Urinary bladder (tissue), 4 donors: Measurements from ENCODE around the gene SUN1. TPM values are rescaled to one million over a fixed set of nuclear protein-coding genes. Genes with fewer than 3 reads are reported as not detected.
"Not testable (repeated sequence)": the region's sequence is repeated elsewhere in the genome, so short reads cannot be mapped to it uniquely, and the experiment has no call there.

Experiments used
- DNase-seq: peaks from one replicate; pipeline ENCODE4 v3.0.0-alpha.2; 2015; ENCODE audit errors: extremely low spot score
- H3K27ac ChIP-seq: one replicate; pipeline ENCODE4 v1.5.1; 2013; ENCODE audit warnings: low read depth, mild to moderate bottlenecking, moderate library complexity
- H3K36me3 ChIP-seq: one replicate; pipeline ENCODE4 v1.6.1; 2013; ENCODE audit warnings: mild to moderate bottlenecking, moderate library complexity; ENCODE audit not compliant: insufficient read depth
- H3K4me1 ChIP-seq: one replicate; pipeline ENCODE4 v1.6.1; 2013; ENCODE audit warnings: mild to moderate bottlenecking, moderate library complexity; ENCODE audit not compliant: insufficient read depth
- H3K4me3 ChIP-seq: one replicate; pipeline ENCODE4 v1.5.1; 2013; ENCODE audit warnings: low read depth, low read length
- WGBS: extraction: QIAGEN DNeasy Blood & Tissue Kit; methylation state at CpG from one replicate; pipeline ENCODE4 v1.1.7; 2013; 5-methylcytosine and 5-hydroxymethylcytosine counted together
- polyA plus RNA-seq: library from polyadenylated mRNA; stranded (reverse); fragments of 200-250 nt; gene quantifications from one replicate; pipeline ENCODE4 v1.2.3, GENCODE V29; 2013
- total RNA-seq: library from RNA; depleted of rRNA; stranded (reverse); fragments of >200 nt; gene quantifications from one replicate; pipeline ENCODE4 v1.2.3, GENCODE V29; 2014
- donor health status: healthy with polysubstance abuse.
- donor health status: healthy.

Gene SUN1
- total and polyA plus RNA-seq, 2 donors, result 103 to 238 TPM

- no peak overlapping the region for H3K4me3 ChIP-seq
- WGBS, result 87% methylated on average over 22 of the region's 22 CpGs
- no peaks in the 10 kb centered on the region for H3K36me3 ChIP-seq
- H3K4me1 ChIP-seq, result no peaks in the 10 kb centered on the region
- H3K27ac ChIP-seq, result no peak overlapping the region
- DNase-seq, result no peak
Observed at GRCh38 chr7:902996-903395, 70.7 kb downstream of the SUN1 start.

- Histone ChIP-seq H3K4me1 (no peaks in the 10 kb centered on the region), H3K36me3 (no peaks in the 10 kb centered on the region), H3K27ac (no peak overlapping the region), H3K4me3 (no peak overlapping the region)
- 89% methylated on average over 37 of the region's 37 CpGs for WGBS
- DNase-seq, result no peak
Observed at GRCh38 chr7:903921-904755, 71.9 kb downstream of the SUN1 start.

GRCh38 chr7:904847-905246, 72.6 kb downstream of the SUN1 start:
- 52% methylated on average over 20 of the region's 20 CpGs for WGBS
- H3K4me3 ChIP-seq, result no peak overlapping the region
- H3K4me1 ChIP-seq, result no peaks in the 10 kb centered on the region
- no peaks in the 10 kb centered on the region for H3K36me3 ChIP-seq
- no peak overlapping the region for H3K27ac ChIP-seq
- no peak for DNase-seq

- Histone ChIP-seq H3K36me3 (no peaks in the 10 kb centered on the region), H3K4me1 (no peaks in the 10 kb centered on the region), H3K4me3 (no peak overlapping the region), H3K27ac (no peak overlapping the region)
- WGBS, result 59% methylated on average over 10 of the region's 10 CpGs
- DNase-seq, result no peak
Observed at GRCh38 chr7:906776-907157, 74.5 kb downstream of the SUN1 start.

GRCh38 chr7:907158-907980, 75.1 kb downstream of the SUN1 start:
- Histone ChIP-seq H3K36me3 (no peaks in the 10 kb centered on the region), H3K4me3 (no peak overlapping the region), H3K4me1 (no peaks in the 10 kb centered on the region), H3K27ac (no peak overlapping the region)
- 79% methylated on average over 49 of the region's 49 CpGs for WGBS
- DNase-seq, result no peak

- DNase-seq, result no peak
- Histone ChIP-seq H3K27ac (no peak overlapping the region), H3K4me1 (no peaks in the 10 kb centered on the region), H3K36me3 (no peaks in the 10 kb centered on the region), H3K4me3 (no peak overlapping the region)
- 80% methylated on average over 12 of the region's 12 CpGs for WGBS
Observed at GRCh38 chr7:908159-908581, 75.9 kb downstream of the SUN1 start.

GRCh38 chr7:908591-909357, 76.5 kb downstream of the SUN1 start:
- H3K4me1 ChIP-seq, H3K36me3 ChIP-seq, H3K4me3 ChIP-seq, H3K27ac ChIP-seq, DNase-seq: not testable (repeated sequence)
- WGBS, result 23% methylated on average over 64 of the region's 73 CpGs

GRCh38 chr7:909358-910329, 77.4 kb downstream of the SUN1 start:
- WGBS, result 38% methylated on average over 54 of the region's 58 CpGs
- Histone ChIP-seq H3K27ac (no peak overlapping the region), H3K4me3 (peak overlapping the region; percentile 7), H3K36me3 (no peaks in the 10 kb centered on the region), H3K4me1 (no peaks in the 10 kb centered on the region)
- no peak for DNase-seq

GRCh38 chr7:910441-910861, 78.2 kb downstream of the SUN1 start:
- Histone ChIP-seq H3K4me1 (no peaks in the 10 kb centered on the region), H3K4me3 (no peak overlapping the region), H3K36me3 (no peaks in the 10 kb centered on the region), H3K27ac (no peak overlapping the region)
- no peak for DNase-seq
- WGBS, result 88% methylated on average over 11 of the region's 11 CpGs

GRCh38 chr7:910931-911431, 78.7 kb downstream of the SUN1 start:
- no peak overlapping the region for H3K4me3 ChIP-seq
- H3K27ac ChIP-seq, result no peak overlapping the region
- H3K36me3 ChIP-seq, result no peaks in the 10 kb centered on the region
- no peak for DNase-seq
- WGBS, result 85% methylated on average over 19 of the region's 19 CpGs
- H3K4me1 ChIP-seq, result no peaks in the 10 kb centered on the region

- DNase-seq, result no peak
- WGBS, result 89% methylated on average over 41 of the region's 41 CpGs
- no peak overlapping the region for H3K27ac ChIP-seq
- H3K36me3 ChIP-seq, result no peaks in the 10 kb centered on the region
- no peak overlapping the region for H3K4me3 ChIP-seq
- H3K4me1 ChIP-seq, result no peaks in the 10 kb centered on the region
Observed at GRCh38 chr7:911791-912480, 79.7 kb downstream of the SUN1 start.
